ENCODE data around the gene PRR11.
A peak's percentile ranks its signal among the peaks of the same experiment; 100 is the strongest.

Gene PRR11

DNA sequence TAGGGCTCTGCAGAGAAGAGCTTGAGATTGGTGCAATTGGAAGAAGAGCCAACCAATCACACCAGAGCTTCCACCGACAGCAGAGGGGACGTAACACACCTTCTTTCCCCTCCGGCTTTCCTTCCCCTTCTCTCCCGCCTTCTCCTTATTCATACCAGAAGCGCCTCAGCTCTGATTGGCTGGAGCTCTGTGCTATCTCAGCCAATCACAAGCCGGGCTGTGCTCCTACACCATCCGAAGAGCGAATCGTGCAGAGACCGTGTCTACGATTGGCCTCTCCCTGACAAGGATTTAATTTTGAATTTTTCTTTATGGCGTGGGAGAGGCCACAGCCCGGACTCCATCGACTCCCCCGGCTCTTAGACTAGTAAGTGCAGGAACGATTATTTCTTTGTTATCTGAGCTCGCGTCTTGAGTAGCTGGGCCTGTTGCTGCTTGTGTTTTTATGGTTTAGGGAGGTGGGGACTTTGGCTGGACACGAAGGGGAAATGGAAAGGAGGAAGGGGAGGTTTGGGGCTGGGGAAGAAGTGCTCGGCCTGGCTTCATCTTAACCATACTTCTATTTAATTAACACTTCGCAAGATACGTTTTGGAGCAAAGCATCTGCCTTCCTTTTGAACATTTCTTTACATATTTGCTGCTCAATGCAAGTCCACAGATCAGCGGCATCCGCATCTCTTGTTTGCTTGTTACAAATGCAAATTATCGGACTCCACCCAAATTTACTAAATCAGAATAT is at the start of gene PRR11:
Gene PRR11, plus strand, starts transcription at position 308 of the 739 bp plus-strand sequence. CDS start 14,007 bp downstream, outside the sequence.
- peaks cover 20 to 26% of the 10 kb centered on the region in 2 experiments for H3K4me1 ChIP-seq (ENCODE audit: control insufficient read depth in 1 of 2, insufficient read depth in 1 of 2, low read depth in 1 of 2, low read length in 1 of 2)
- no peaks in the 10 kb centered on the region for H3K9me3 ChIP-seq
- H3K4me3 ChIP-seq (ENCODE audit: low read depth in 1 of 2, low read length in 1 of 2), result peak within 1 kb of the TSS; percentile 92 to 98
- H3K27me3 ChIP-seq, result no peaks in the 10 kb centered on the region
- TF ChIP-seq, protein P1, sequence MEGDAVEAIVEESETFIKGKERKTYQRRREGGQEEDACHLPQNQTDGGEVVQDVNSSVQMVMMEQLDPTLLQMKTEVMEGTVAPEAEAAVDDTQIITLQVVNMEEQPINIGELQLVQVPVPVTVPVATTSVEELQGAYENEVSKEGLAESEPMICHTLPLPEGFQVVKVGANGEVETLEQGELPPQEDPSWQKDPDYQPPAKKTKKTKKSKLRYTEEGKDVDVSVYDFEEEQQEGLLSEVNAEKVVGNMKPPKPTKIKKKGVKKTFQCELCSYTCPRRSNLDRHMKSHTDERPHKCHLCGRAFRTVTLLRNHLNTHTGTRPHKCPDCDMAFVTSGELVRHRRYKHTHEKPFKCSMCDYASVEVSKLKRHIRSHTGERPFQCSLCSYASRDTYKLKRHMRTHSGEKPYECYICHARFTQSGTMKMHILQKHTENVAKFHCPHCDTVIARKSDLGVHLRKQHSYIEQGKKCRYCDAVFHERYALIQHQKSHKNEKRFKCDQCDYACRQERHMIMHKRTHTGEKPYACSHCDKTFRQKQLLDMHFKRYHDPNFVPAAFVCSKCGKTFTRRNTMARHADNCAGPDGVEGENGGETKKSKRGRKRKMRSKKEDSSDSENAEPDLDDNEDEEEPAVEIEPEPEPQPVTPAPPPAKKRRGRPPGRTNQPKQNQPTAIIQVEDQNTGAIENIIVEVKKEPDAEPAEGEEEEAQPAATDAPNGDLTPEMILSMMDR (IDR thresholded peaks at IDR 0.05), result no peak
- peak within 1 kb of the TSS; percentile 75 for H3K27ac ChIP-seq
- H3K36me3 ChIP-seq, result no peaks in the 10 kb centered on the region

DNA sequence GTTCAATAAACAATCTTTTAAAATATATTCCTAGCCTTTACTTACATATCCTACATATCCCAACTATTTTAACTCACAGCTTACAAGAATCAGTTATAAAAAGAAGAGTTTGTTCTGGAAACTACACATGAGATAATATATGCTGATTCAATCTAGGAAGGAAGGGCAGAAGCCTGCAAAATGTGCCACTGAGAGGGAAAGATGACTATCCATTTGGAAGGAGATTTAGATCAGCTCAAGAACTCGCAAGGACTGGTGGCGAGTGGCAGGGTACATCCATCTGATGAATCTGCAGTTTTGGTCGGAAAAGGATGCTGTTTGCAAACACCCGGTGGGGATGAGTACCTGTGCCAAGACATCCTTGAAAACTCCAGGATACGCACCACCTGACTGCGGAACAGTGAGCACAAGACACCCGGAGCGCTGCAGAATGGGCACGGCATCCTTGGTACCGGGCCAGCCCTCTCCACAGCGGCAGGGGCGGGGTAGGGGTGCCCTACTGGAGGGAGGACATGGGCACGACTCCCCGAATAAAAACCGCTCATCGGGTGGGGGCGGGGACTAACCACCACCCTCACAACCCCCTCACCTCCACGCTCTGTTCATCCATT is 49.6 kb upstream of the PRR11 start:
- TF ChIP-seq, protein P1 (IDR thresholded peaks at IDR 0.05), result no peak
- no peaks in the 10 kb centered on the region for H3K36me3 ChIP-seq
- no peaks in the 10 kb centered on the region for H3K9me3 ChIP-seq

DNA sequence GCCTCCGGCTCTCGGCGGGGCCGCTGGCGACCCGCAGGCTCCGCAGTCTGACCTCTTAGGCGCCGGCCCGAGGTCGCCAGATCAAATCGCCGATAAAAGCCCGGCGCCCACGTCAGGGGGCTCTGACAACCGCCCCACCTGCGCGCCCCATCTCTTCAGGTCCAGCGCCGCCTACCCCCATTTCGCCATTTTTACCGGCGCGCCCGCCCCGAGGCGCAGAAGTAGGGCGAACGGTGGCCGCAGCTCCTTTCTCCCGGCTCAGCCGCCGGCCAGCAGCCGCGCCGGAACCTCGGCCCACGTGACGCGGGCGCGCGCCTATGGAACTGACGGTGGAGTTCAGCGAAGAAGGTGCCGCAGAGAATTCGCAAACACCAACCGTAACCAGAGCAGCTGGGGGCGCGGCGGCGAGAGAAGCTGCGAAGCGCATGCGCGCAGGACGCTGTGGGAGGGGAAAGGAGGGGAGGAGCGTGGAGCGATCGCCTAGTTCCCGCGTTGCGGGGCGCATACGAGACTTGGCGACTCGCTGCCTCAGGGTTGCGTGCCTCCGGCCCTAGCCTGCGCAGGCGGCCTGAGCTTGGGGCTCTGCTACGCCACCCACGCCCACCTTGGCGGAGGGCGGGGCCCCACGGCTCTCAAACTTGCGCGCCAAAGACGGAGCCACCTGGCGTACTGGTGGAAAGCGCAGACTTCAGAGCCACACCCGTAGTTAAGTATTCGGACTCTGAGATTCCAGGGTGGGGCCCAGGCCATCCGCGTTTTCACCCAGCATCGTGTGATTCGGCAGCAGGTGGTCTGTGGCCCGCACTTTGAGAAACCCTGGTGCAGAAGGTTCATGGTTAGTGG is 48.9 kb upstream of the PRR11 start, which contains the start of gene TRIM37:
Gene TRIM37, minus strand, starts transcription at position 418 of the 843 bp plus-strand sequence. CDS start 419 bp downstream, outside the sequence.
- peaks cover 14 to 17% of the 10 kb centered on the region in 2 experiments for H3K4me1 ChIP-seq (ENCODE audit: control insufficient read depth in 1 of 2, insufficient read depth in 1 of 2, low read depth in 1 of 2, low read length in 1 of 2)
- no peaks in the 10 kb centered on the region for H3K27me3 ChIP-seq
- H3K27ac ChIP-seq, result peak within 1 kb of the TSS; percentile 86
- H3K36me3 ChIP-seq, result peaks cover 7% of the 10 kb centered on the region
- no peaks in the 10 kb centered on the region for H3K9me3 ChIP-seq
- H3K4me3 ChIP-seq (ENCODE audit: low read depth in 1 of 2, low read length in 1 of 2), result peak within 1 kb of the TSS; percentile 59 to 81
- TF ChIP-seq, protein P1 (IDR thresholded peaks at IDR 0.05), result peak; percentile 49

More for the DNA sequence above, 49.6 kb upstream of the PRR11 start:
- H3K27ac ChIP-seq, result peak overlapping the region; percentile 86
- peak overlapping the region; percentile 59 to 81 for H3K4me3 ChIP-seq (ENCODE audit: low read depth in 1 of 2, low read length in 1 of 2)
- peaks cover 14 to 17% of the 10 kb centered on the region in 2 experiments for H3K4me1 ChIP-seq (ENCODE audit: control insufficient read depth in 1 of 2, insufficient read depth in 1 of 2, low read depth in 1 of 2, low read length in 1 of 2)
- H3K27me3 ChIP-seq, result no peaks in the 10 kb centered on the region

DNA sequence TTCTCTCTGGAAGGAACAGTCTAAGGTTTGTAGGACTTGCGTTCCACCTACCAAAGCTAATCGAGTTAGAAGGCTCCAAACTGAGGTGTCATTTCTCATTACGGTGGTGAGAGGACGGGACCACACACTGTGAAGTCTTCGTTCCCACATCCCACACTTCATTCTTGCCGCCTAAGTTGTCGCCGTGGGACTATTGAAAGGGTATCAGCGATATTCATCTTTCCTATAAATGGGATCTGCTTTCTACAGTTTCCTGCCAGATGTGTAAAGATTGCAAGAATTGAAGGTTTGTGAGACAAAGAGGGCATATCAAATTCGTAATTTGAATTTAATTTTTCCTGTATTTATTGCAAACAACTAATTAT is 48.3 kb upstream of the PRR11 start:
- Histone ChIP-seq H3K9me3 (no peaks in the 10 kb centered on the region), H3K27me3 (no peaks in the 10 kb centered on the region), H3K27ac (peak overlapping the region; percentile 86), H3K36me3 (peaks cover 11% of the 10 kb centered on the region), H3K4me1 (ENCODE audit: control insufficient read depth in 1 of 2, insufficient read depth in 1 of 2, low read depth in 1 of 2, low read length in 1 of 2) (peaks cover 14 to 17% of the 10 kb centered on the region in 2 experiments), H3K4me3 (ENCODE audit: low read depth in 1 of 2, low read length in 1 of 2) (peak overlapping the region; percentile 59 to 81)
- TF ChIP-seq, protein P1 (IDR thresholded peaks at IDR 0.05), result no peak

DNA sequence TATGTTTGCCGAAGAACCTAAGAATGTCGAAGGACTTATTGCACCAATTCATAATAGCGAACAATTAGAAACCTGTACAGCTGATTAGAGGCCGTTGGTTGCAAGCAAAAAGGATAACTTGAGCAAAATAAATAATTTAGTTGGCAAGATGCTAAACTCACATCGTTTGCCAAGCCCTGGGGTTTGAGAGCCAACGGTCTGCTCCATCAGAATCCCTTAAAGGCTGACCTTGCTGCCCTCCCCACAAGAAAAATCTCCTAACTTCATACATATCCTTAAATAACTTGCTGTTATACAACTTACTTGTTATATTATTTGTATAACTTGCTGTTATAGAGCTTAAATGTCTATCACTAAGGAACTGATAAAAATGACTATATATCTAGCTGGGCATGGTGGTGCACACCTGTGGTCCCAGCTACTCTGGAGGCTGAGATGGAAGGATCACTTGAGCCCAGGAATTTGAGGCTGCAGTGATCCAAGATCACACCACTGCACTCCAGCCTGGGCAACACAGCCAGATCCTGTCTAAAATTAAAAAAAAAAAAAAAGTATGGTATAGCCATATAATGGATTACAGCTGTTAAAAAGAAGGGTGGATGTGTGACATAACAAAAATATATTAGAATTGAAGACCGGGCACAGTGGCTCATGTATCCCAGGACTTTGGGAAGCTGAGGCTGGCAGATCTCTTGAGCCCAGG is 47.0 kb upstream of the PRR11 start:
- Histone ChIP-seq H3K4me1 (ENCODE audit: control insufficient read depth in 1 of 2, insufficient read depth in 1 of 2, low read depth in 1 of 2, low read length in 1 of 2) (peaks cover 14 to 17% of the 10 kb centered on the region in 2 experiments), H3K4me3 (ENCODE audit: low read depth in 1 of 2, low read length in 1 of 2) (no peak overlapping the region), H3K27ac (no peak overlapping the region), H3K9me3 (no peaks in the 10 kb centered on the region), H3K36me3 (peaks cover 11% of the 10 kb centered on the region), H3K27me3 (no peaks in the 10 kb centered on the region)
- TF ChIP-seq, protein P1 (IDR thresholded peaks at IDR 0.05), result no peak

Data from neutrophil (primary cell).